Placental pericyte (primary cell): ENCODE measurements around the gene ZDHHC1. TPM values are rescaled to one million over a fixed set of nuclear protein-coding genes. Genes with fewer than 3 reads are reported as not detected.

ENCODE experiments used
- small RNA-seq: library from RNA; depleted of rRNA; stranded (forward); fragments of <200 nt; gene quantifications from one replicate; pipeline ENCODE3, GENCODE V24; 2012; ENCODE audit warnings: low replicate concordance
- total RNA-seq: library from RNA; depleted of rRNA; stranded (reverse); fragments of >200 nt; gene quantifications from 2 replicates; pipeline ENCODE4 v1.2.3, GENCODE V29; 2012

Gene ZDHHC1, protein sequence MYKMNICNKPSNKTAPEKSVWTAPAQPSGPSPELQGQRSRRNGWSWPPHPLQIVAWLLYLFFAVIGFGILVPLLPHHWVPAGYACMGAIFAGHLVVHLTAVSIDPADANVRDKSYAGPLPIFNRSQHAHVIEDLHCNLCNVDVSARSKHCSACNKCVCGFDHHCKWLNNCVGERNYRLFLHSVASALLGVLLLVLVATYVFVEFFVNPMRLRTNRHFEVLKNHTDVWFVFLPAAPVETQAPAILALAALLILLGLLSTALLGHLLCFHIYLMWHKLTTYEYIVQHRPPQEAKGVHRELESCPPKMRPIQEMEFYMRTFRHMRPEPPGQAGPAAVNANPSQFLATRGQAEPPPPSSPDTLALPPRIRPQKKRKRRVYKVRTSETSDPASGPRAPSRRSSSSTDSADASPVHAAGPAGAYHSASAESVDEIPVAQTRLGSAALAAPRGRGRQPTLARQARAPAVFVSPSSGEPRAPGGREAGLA
- 4.6 and 6.0 TPM in 2 replicates for total RNA-seq

GRCh38 chr16:67415872-67416793 is at the start of gene ZDHHC1:
Gene ZDHHC1, minus strand, starts transcription at chr16:67416477. Its CDS starts 8,702 bp downstream, at chr16:67407775.

DNA sequence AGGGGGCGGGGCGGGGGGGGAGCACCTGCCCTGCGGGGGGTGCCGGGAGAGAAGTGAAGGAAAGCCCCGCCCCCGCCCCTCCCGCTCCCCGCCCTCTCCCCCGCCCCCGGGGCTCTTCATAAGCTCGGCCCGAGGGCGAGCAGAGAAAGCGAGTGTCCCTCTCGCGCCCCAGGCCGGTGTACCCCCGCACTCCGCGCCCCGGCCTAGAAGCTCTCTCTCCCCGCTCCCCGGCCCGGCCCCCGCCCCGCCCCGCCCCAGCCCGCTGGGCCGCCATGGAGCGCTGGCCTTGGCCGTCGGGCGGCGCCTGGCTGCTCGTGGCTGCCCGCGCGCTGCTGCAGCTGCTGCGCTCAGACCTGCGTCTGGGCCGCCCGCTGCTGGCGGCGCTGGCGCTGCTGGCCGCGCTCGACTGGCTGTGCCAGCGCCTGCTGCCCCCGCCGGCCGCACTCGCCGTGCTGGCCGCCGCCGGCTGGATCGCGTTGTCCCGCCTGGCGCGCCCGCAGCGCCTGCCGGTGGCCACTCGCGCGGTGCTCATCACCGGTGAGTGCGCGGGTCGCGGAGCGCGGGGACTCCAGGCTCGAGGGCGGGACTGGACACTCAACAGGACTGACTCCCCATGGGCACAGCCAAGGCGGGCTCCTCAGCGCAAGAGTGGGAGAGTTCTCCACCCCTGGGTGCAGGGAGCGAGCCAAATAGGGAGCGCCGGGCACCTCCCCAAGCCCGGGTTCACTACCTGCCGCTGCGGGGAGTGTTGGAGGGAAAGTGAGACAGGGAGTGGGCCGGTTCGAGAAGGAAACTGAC is 14.9 kb upstream of the ZDHHC1 start, which contains the start of gene HSD11B2:
Gene HSD11B2 (plus strand): TSS at position 145 of the 798 bp plus-strand sequence. CDS start 128 bp downstream, at position 273.

DNA sequence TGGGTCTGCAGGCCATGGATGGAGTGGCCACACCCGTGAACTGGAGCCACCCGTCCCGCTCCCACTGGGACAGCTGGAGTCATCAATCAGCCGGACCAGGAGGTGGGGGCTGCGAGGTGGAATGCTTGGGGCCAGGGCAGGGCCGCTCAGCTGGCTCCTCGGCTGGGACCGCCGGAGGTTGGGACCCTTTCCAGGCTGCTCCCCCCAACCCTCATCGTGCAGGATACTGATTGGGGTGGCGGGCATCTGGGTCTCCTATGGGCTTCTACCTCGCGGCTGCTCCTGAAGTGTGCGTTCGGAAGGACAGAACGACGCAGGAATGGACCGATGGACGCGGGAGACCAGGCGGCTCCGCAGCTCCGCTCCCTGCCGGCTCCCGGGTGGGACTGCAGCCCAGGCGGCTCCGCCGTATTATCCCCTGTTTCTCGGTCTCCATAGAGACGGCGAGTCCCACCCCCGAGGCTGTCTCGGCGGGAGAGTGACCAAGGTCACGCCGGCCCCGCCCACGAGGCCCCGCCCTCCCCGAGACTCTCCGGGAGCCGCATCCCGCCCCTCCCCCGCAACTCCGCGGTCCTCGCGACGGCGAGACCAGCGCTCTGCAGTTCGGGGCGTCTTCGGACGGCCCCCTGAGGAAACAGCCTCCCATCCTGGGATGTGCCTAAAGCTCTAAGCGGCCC is 23.0 kb downstream of the ZDHHC1 start, which contains the start of gene TPPP3:
Gene TPPP3 (minus strand): TSS at position 388 of the 677 bp plus-strand sequence. CDS start 2,387 bp downstream, outside the sequence.

Small RNAs within 50 kb of the gene (small RNA-seq; reads per million reads assigned to genes)
- gene RNU1-123P = not detected

Other genes starting within 250 kb of the ZDHHC1 start
- gene NOL3, start 245.9 kb downstream of the ZDHHC1 start, total RNA-seq = 13.6 and 15.6 TPM in 2 replicates
- 5.0 and 11.2 TPM in 2 replicates for gene MATCAP1, start 232.5 kb downstream of the ZDHHC1 start, total RNA-seq
- gene EXOC3L1, start 226.3 kb downstream of the ZDHHC1 start, total RNA-seq = not detected in 2 replicates
- 69.6 and 120 TPM in 2 replicates for gene E2F4, start 224.3 kb downstream of the ZDHHC1 start, total RNA-seq
- gene ELMO3, start 217.3 kb downstream of the ZDHHC1 start, total RNA-seq = 0.72 and 0.88 TPM in 2 replicates
- 36.4 and 42.0 TPM in 2 replicates for gene TMEM208, start 189.3 kb downstream of the ZDHHC1 start, total RNA-seq
- 7.0 and 40.2 TPM in 2 replicates for gene FHOD1, start 169.0 kb downstream of the ZDHHC1 start, total RNA-seq
- 1.1 and 1.6 TPM in 2 replicates for gene SLC9A5, start 167.5 kb downstream of the ZDHHC1 start, total RNA-seq
- 6.6 and 21.0 TPM in 2 replicates for gene PLEKHG4, start 136.9 kb downstream of the ZDHHC1 start, total RNA-seq
- under 0.01 TPM in 1 of 2 replicates, not detected in the other for gene KCTD19, start 89.7 kb downstream of the ZDHHC1 start, total RNA-seq
- not detected in 2 replicates for gene LRRC36, start 89.7 kb downstream of the ZDHHC1 start, total RNA-seq
- gene TPPP3, start 23.0 kb downstream of the ZDHHC1 start, total RNA-seq = 0.88 and 1.1 TPM in 2 replicates
- under 0.01 TPM in 1 of 2 replicates, not detected in the other for gene HSD11B2, start 14.6 kb upstream of the ZDHHC1 start, total RNA-seq
- 149 and 198 TPM in 2 replicates for gene ATP6V0D1, start 64.7 kb upstream of the ZDHHC1 start, total RNA-seq
- gene AGRP, start 67.1 kb upstream of the ZDHHC1 start, total RNA-seq = not detected in 2 replicates
- gene RIPOR1, start 112.4 kb upstream of the ZDHHC1 start, total RNA-seq = 37.8 and 45.3 TPM in 2 replicates
- gene CTCF, start 146.0 kb upstream of the ZDHHC1 start, total RNA-seq = 27.8 and 35.9 TPM in 2 replicates
- gene CARMIL2, start 228.7 kb upstream of the ZDHHC1 start, total RNA-seq = 0.43 and 0.44 TPM in 2 replicates
- gene ACD, start 243.8 kb upstream of the ZDHHC1 start, total RNA-seq = 17.3 and 39.8 TPM in 2 replicates
- 1.3 and 1.5 TPM in 2 replicates for gene PARD6A, start 244.5 kb upstream of the ZDHHC1 start, total RNA-seq